HepG2 (cell line): ENCODE data around the gene AGAP3. TPM values are rescaled to one million over a fixed set of nuclear protein-coding genes. Genes with fewer than 3 reads are reported as not detected.

Experiments used
- ATAC-seq: fragments of 200-7000 bp; cut with Tn5 transposase; 3 replicates; pipeline ENCODE4 v1.9.1; 2020; ENCODE audit warnings: mild to moderate bottlenecking, moderate library complexity
- BruUV-seq: library from RNA; stranded (reverse); fragments of 400-500 nt; replicated peaks from 2 replicates; lab custom pipeline; 2021; lab: Mats Ljungman, UMichigan
- CTCF ChIA-PET: fragments of 300-600 bp; formaldehyde crosslinking; extraction: SDS; loops from one replicate; lab custom pipeline; 2021; ENCODE audit warnings: low total read pairs, inconsistent platforms, low intra/inter-chr PET ratio; lab: Yijun Ruan, JAX
- POLR2A ChIA-PET: fragments of 350-600 bp; sonication (Branson Sonifier 250); formaldehyde crosslinking; loops from one replicate; lab custom pipeline; 2020; ENCODE audit warnings: antibody characterized with exemption, inconsistent platforms; lab: Yijun Ruan, JAX
- DNase-seq: peaks from one replicate; pipeline ENCODE4 v3.0.0-alpha.2; 2015; ENCODE audit warnings: low spot score
- FAIRE-seq: peaks from 3 replicates; lab custom pipeline; 2011; peaks lifted over from hg19 to GRCh38; lab: Jason Lieb, UNC
- H2AFZ ChIP-seq: one replicate; pipeline ENCODE4 v1.6.1; 2011; ENCODE audit warnings: low read length, inconsistent platforms
- H3K27ac ChIP-seq: fragments of 300-600 bp; 3 replicates; pipeline ENCODE4 v1.8.0; 2011; ENCODE audit warnings: mixed run types, mild to moderate bottlenecking, mixed read lengths, low read length, inconsistent platforms; ENCODE audit not compliant: insufficient read depth; ENCODE audit errors: extremely low read length
- H3K27me3 ChIP-seq, 2 experiments: fragments of 200-600 bp in 1 of 2; 2 replicates in 1 of 2; 3 replicates in 1 of 2; pipeline versions ENCODE4 v1.6.0 to v1.8.0; 2011; ENCODE audit warnings: low read length in 2 of 2, mild to moderate bottlenecking in 2 of 2, moderate library complexity in 2 of 2, inconsistent platforms in 1 of 2; ENCODE audit not compliant: insufficient read depth in 2 of 2, control insufficient read depth in 1 of 2
- H3K36me3 ChIP-seq, 2 experiments: fragments of 200-600 bp in 1 of 2; replicated peaks in 1 of 2; 2 replicates in 1 of 2; 3 replicates in 1 of 2; pipeline versions ENCODE4 v1.5.1 to v1.8.0; 2011; ENCODE audit warnings: low read length in 2 of 2, inconsistent platforms in 1 of 2; ENCODE audit not compliant: insufficient read depth in 2 of 2, control insufficient read depth in 1 of 2
- H3K4me1 ChIP-seq: 2 replicates; pipeline ENCODE4 v1.5.1; 2012; ENCODE audit warnings: low read length, inconsistent platforms; ENCODE audit not compliant: insufficient read depth
- H3K4me2 ChIP-seq: 2 replicates; pipeline ENCODE4 v1.6.0; 2011; ENCODE audit warnings: low read depth, low read length, inconsistent platforms
- H3K4me3 ChIP-seq, 3 experiments: fragments of 200-600 bp in 1 of 3; sonication (generic), shearing (Covaris generic) in 1 of 3; replicated peaks in 1 of 3; 2 replicates each; pipeline ENCODE4 v1.5.1; 2011 to 2016; ENCODE audit warnings: low read length in 3 of 3, inconsistent platforms in 2 of 3, low read depth in 2 of 3, mild to moderate bottlenecking in 2 of 3, control low read depth in 1 of 3, mixed read lengths in 1 of 3; ENCODE audit not compliant: insufficient read depth in 1 of 3
- H3K79me2 ChIP-seq: one replicate; pipeline ENCODE4 v1.6.1; 2011; ENCODE audit warnings: low read length, inconsistent platforms; ENCODE audit not compliant: insufficient read depth
- H3K9ac ChIP-seq: 2 replicates; pipeline ENCODE4 v1.6.0; 2011; ENCODE audit warnings: mild to moderate bottlenecking, low read depth, low read length, inconsistent platforms; ENCODE audit not compliant: insufficient read depth
- H3K9me3 ChIP-seq: 2 replicates; pipeline ENCODE4 v1.5.1; 2012; ENCODE audit warnings: mild to moderate bottlenecking, low read length
- H4K20me1 ChIP-seq: 2 replicates; pipeline ENCODE4 v1.6.0; 2011; ENCODE audit warnings: inconsistent platforms, mild to moderate bottlenecking, low read length, moderate library complexity; ENCODE audit not compliant: insufficient read depth
- AGO1 ChIP-seq: fragments of 200-400 bp; formaldehyde crosslinking; IDR thresholded peaks from 2 replicates; pipeline ENCODE4 v1.6.1; 2017; ENCODE audit warnings: mild to moderate bottlenecking, low read depth, low read length, moderate library complexity; ENCODE audit not compliant: poor library complexity, severe bottlenecking
- AKNA ChIP-seq: sonication (generic); formaldehyde crosslinking; IDR thresholded peaks from 2 replicates; pipeline ENCODE4 v1.4.0; 2020; ENCODE audit warnings: missing genetic modification reagents, borderline replicate concordance
- ATF1 ChIP-seq: IDR thresholded peaks from 2 replicates; pipeline ENCODE4 v1.6.1; 2016; ENCODE audit warnings: mild to moderate bottlenecking, control low read depth
- CBFB ChIP-seq: sonication (generic); formaldehyde crosslinking; IDR thresholded peaks from 2 replicates; pipeline ENCODE4 v1.4.0; 2020; ENCODE audit warnings: missing genetic modification reagents
- KDM2A ChIP-seq: sonication (generic); formaldehyde crosslinking; IDR thresholded peaks from 2 replicates; pipeline ENCODE4 v1.4.0; 2020; ENCODE audit warnings: low read depth, missing genetic modification reagents, borderline replicate concordance
- POLR2G ChIP-seq: fragments of 200-400 bp; formaldehyde crosslinking; IDR thresholded peaks from 2 replicates; pipeline ENCODE4 v1.6.1; 2018; ENCODE audit warnings: mild to moderate bottlenecking, low read depth, low read length, moderate library complexity
- RBM22 ChIP-seq: fragments of 200-400 bp; formaldehyde crosslinking; optimal IDR thresholded peaks from 2 replicates; pipeline ENCODE3; 2017; ENCODE audit warnings: mild to moderate bottlenecking, low read length, moderate library complexity
- SNRNP70 ChIP-seq: fragments of 200-400 bp; formaldehyde crosslinking; IDR thresholded peaks from 2 replicates; pipeline ENCODE4 v1.6.1; 2017; ENCODE audit warnings: mild to moderate bottlenecking, low read depth, low read length, moderate library complexity
- ZNF768 ChIP-seq: sonication (generic); formaldehyde crosslinking; IDR thresholded peaks from 2 replicates; pipeline ENCODE4 v1.4.0; 2020; ENCODE audit warnings: missing genetic modification reagents
- WGBS: methylation state at CpG from one replicate; pipeline ENCODE4 v1.1.6; 2017; ENCODE audit warnings: low lambda C conversion rate; 5-methylcytosine and 5-hydroxymethylcytosine counted together
- in situ Hi-C: cut with HindIII; loops from 2 replicates; pipeline ENCODE4 v1.10.0; 2017; ENCODE audit warnings: low pct_unique_long_range_greater_than_20kb; ENCODE audit not compliant: extremely low pct_ligation_motif_present
- intact Hi-C: fragments of 100-400 bp; cut with micrococcal nuclease; formaldehyde crosslinking; loops from one replicate; pipeline ENCODE4 v1.10.0; 2022; ENCODE audit not compliant: unreplicated experiment
- polyA plus RNA-seq, 8 experiments: library from polyadenylated mRNA; depleted of rRNA in 3 of 8; stranded (reverse) in 7 of 8; unstranded in 1 of 8; fragments of >200 nt; fragmentation: Illumina TruSeq in 4 of 8; extraction: Trizol in 4 of 8; gene quantifications; 2 replicates each; pipeline versions ENCODE4 v1.2.1 to v1.2.3, GENCODE V29; 2011 to 2016; ENCODE audit warnings: low read depth in 4 of 8, missing spikeins in 1 of 8, mixed read lengths in 1 of 8; ENCODE audit not compliant: insufficient read depth in 1 of 8
- total RNA-seq, 5 experiments: library from RNA; depleted of rRNA; stranded (reverse); fragments of >200 nt; fragmentation: Illumina TruSeq; extraction: Trizol; gene quantifications; 2 replicates each; pipeline ENCODE4 v1.2.3, GENCODE V29; 2016; ENCODE audit warnings: low read depth in 1 of 5

AGAP3 gene
- total and polyA plus RNA-seq, 2 of the 13 experiments (the other 11 are each of a cell fraction or from before 2014, with no cell fraction given), result 31.3 to 61.4 TPM

GRCh38 chr7:151075662-151075971, 10.7 kb upstream of the AGAP3 start (continued):
- no peak for TF ChIP-seq AKNA (CRISPR knock-in tag)
- TF ChIP-seq ATF1 (CRISPR knock-in tag), result no peak

GRCh38 chr7:151075978-151076426, 10.3 kb upstream of the AGAP3 start:
- Histone ChIP-seq H3K27me3 (no peaks in the 10 kb centered on the region; a peak in 1 of 5 replicates), H3K4me3 (no peak overlapping the region), H3K27ac (no peak overlapping the region), H4K20me1 (no peaks in the 10 kb centered on the region), H3K9ac (no peak overlapping the region), H3K9me3 (no peaks in the 10 kb centered on the region), H3K36me3 (peaks cover 13 to 37% of the 10 kb centered on the region in 2 experiments), H2AFZ (no peak overlapping the region), H3K4me2 (no peak overlapping the region), H3K79me2 (peaks cover 18% of the 10 kb centered on the region), H3K4me1 (peaks cover 11% of the 10 kb centered on the region)
- intact Hi-C loops (no loop called here), in situ Hi-C loops (no loop called here)
- 0 out of 2 replicates have a peak, but pooled peaks have one; percentile 40 for TF ChIP-seq KDM2A (CRISPR knock-in tag)
- TF ChIP-seq RBM22, result peak; percentile 11
- no peak for TF ChIP-seq CBFB
- TF ChIP-seq AGO1, result peak; percentile 38
- TF ChIP-seq ZNF768 (CRISPR knock-in tag), result no peak
- peak; percentile 53 for TF ChIP-seq POLR2G
- TF ChIP-seq SNRNP70, result no peak
- WGBS, result 93% methylated on average over 22 of the region's 22 CpGs
- BruUV-seq, result TSS peak; percentile 19
- ChIA-PET CTCF (no interaction called here), POLR2A (interaction anchor here (1.2 to 5.4 kb wide), 5 partner anchors 8 to 48 kb away, joined by 3 to 60 read pairs (median 5); partner anchors contain the start of genes ABCB8 and SLC4A2)
- ATAC-seq, result no peak
- FAIRE-seq, result no peak
- DNase-seq, result no peak
